SU-DHL-6 (cell line): ENCODE measurements around the gene TNS1.

Source experiments
- H2AFZ ChIP-seq: fragments of 200-600 bp; sonication (generic); 2 replicates; pipeline ENCODE4 v1.6.1; 2014; ENCODE audit warnings: low read depth, mild to moderate bottlenecking, moderate library complexity, mixed read lengths, antibody characterized with exemption, low read length; ENCODE audit not compliant: severe bottlenecking
- H3F3A ChIP-seq: fragments of 200-600 bp; shearing (Covaris generic); 2 replicates; pipeline ENCODE4 v1.6.0; 2016; ENCODE audit warnings: antibody characterized with exemption, mild to moderate bottlenecking; ENCODE audit not compliant: insufficient read depth
- H3K27ac ChIP-seq: fragments of 200-600 bp; sonication (generic); 2 replicates; pipeline ENCODE4 v1.5.1; 2016; ENCODE audit warnings: low read depth, mild to moderate bottlenecking, low read length, moderate library complexity, mixed read lengths
- H3K27me3 ChIP-seq: fragments of 200-600 bp; sonication (generic), shearing (Covaris generic); 2 replicates; pipeline ENCODE4 v1.6.0; 2014; ENCODE audit warnings: mild to moderate bottlenecking, low read length
- H3K36me3 ChIP-seq: fragments of 200-600 bp; sonication (generic); 2 replicates; pipeline ENCODE4 v1.6.1; 2014; ENCODE audit warnings: mild to moderate bottlenecking, low read length, mixed read lengths
- H3K4me2 ChIP-seq: fragments of 300-600, 200-600 bp; shearing (Covaris generic), sonication (generic); 2 replicates; pipeline ENCODE4 v1.6.0; 2014; ENCODE audit warnings: low read length, low read depth, mild to moderate bottlenecking; ENCODE audit not compliant: poor library complexity, severe bottlenecking
- H3K4me3 ChIP-seq: fragments of 200-600 bp; sonication (generic); 2 replicates; pipeline ENCODE4 v1.5.1; 2014; ENCODE audit warnings: antibody characterized with exemption, low read length, mild to moderate bottlenecking, mixed read lengths; ENCODE audit not compliant: insufficient read depth, poor library complexity, severe bottlenecking
- H3K79me2 ChIP-seq: fragments of 200-600 bp; sonication (generic); 2 replicates; pipeline ENCODE4 v1.6.1; 2014; ENCODE audit warnings: mild to moderate bottlenecking, low read length, moderate library complexity; ENCODE audit not compliant: insufficient read depth
- H3K9ac ChIP-seq: fragments of 200-600 bp; sonication (generic); 2 replicates; pipeline ENCODE4 v1.7.0; 2014; ENCODE audit warnings: mild to moderate bottlenecking, low read length
- H3K9me2 ChIP-seq: fragments of 200-600 bp; sonication (generic); replicated peaks from 2 replicates; pipeline ENCODE4 v1.6.1; 2014; ENCODE audit warnings: low read length; ENCODE audit not compliant: insufficient read depth
- H3K9me3 ChIP-seq: fragments of 200-600 bp; sonication (generic); 2 replicates; pipeline ENCODE4 v1.6.1; 2014; ENCODE audit warnings: low read length, mixed read lengths; ENCODE audit not compliant: insufficient read depth
- H4K20me1 ChIP-seq: fragments of 200-600 bp; sonication (generic); 2 replicates; pipeline ENCODE4 v1.6.1; 2014; ENCODE audit warnings: low read depth, mild to moderate bottlenecking, antibody characterized with exemption, low read length, moderate library complexity, mixed read lengths
- EZH2phosphoT487 ChIP-seq: fragments of 200-600 bp; sonication (generic), shearing (Covaris generic); conservative IDR thresholded peaks from 2 replicates; pipeline ENCODE4 v1.6.1; 2018; ENCODE audit warnings: mild to moderate bottlenecking, antibody characterized with exemption, low read length, moderate library complexity, mixed read lengths
- TF ChIP-seq, protein P1 (sequence below): fragments of 200-600 bp; sonication (generic); IDR thresholded peaks from one replicate; pipeline ENCODE4 v1.5.1; 2017; ENCODE audit warnings: antibody characterized with exemption, mild to moderate bottlenecking, low read length, moderate library complexity; ENCODE audit not compliant: insufficient read depth, poor library complexity, severe bottlenecking

The TNS1 gene

DNA sequence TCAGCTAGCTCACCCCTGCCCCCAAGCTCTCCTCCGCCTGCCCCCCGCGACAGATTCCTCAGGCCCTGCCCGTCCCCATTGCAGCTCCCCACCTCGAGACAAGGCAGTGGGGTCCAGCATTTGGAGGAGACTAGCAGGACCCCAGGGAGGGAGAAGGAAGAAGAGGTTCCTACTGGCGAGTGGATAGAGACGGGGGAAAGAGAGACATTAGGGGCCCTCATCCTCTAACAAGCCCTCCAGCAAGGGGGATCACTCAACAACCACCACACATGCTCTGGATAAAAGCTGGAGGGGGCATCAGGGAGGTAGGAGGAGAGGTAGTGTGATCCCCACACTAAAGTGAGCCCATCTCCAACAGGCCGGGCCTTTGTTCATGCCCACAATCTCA lies 8.9 kb upstream of the TNS1 start:
- no peak overlapping the region for H3K9ac ChIP-seq

GRCh38 chr2:218010984-218011652 lies 8.3 kb upstream of the TNS1 start:
- Histone ChIP-seq H3K9me3 (no peaks in the 10 kb centered on the region), H2AFZ (no peak overlapping the region), H3K9ac (no peak overlapping the region), H3F3A (no peaks in the 10 kb centered on the region), H3K27ac (no peak overlapping the region), H3K4me2 (no peak overlapping the region), H3K4me3 (no peak overlapping the region), H3K9me2 (no peaks in the 10 kb centered on the region), H3K27me3 (no peaks in the 10 kb centered on the region), H3K79me2 (no peaks in the 10 kb centered on the region), H3K36me3 (no peaks in the 10 kb centered on the region), H4K20me1 (no peaks in the 10 kb centered on the region)
- TF ChIP-seq EZH2phosphoT487, result no peak
- TF ChIP-seq, protein P1, sequence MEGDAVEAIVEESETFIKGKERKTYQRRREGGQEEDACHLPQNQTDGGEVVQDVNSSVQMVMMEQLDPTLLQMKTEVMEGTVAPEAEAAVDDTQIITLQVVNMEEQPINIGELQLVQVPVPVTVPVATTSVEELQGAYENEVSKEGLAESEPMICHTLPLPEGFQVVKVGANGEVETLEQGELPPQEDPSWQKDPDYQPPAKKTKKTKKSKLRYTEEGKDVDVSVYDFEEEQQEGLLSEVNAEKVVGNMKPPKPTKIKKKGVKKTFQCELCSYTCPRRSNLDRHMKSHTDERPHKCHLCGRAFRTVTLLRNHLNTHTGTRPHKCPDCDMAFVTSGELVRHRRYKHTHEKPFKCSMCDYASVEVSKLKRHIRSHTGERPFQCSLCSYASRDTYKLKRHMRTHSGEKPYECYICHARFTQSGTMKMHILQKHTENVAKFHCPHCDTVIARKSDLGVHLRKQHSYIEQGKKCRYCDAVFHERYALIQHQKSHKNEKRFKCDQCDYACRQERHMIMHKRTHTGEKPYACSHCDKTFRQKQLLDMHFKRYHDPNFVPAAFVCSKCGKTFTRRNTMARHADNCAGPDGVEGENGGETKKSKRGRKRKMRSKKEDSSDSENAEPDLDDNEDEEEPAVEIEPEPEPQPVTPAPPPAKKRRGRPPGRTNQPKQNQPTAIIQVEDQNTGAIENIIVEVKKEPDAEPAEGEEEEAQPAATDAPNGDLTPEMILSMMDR, result no peak

More for the DNA sequence above, 8.9 kb upstream of the TNS1 start:
- Histone ChIP-seq H3K36me3 (no peaks in the 10 kb centered on the region), H3K9me2 (no peaks in the 10 kb centered on the region), H3K9me3 (no peaks in the 10 kb centered on the region), H3K4me3 (no peak overlapping the region), H3K27ac (no peak overlapping the region), H3F3A (no peaks in the 10 kb centered on the region), H4K20me1 (no peaks in the 10 kb centered on the region), H3K4me2 (no peak overlapping the region), H3K79me2 (no peaks in the 10 kb centered on the region), H2AFZ (no peak overlapping the region), H3K27me3 (no peaks in the 10 kb centered on the region)
- TF ChIP-seq, protein P1, result no peak
- TF ChIP-seq EZH2phosphoT487, result no peak

GRCh38 chr2:218010140-218010983 lies 7.6 kb upstream of the TNS1 start:
- H4K20me1 ChIP-seq, result no peaks in the 10 kb centered on the region
- H3K27me3 ChIP-seq, result no peaks in the 10 kb centered on the region
- H3K4me2 ChIP-seq, result no peak overlapping the region
- H3K9ac ChIP-seq, result no peak overlapping the region
- no peak overlapping the region for H3K4me3 ChIP-seq
- no peak overlapping the region for H3K27ac ChIP-seq
- no peaks in the 10 kb centered on the region for H3K79me2 ChIP-seq
- no peaks in the 10 kb centered on the region for H3F3A ChIP-seq
- H3K9me2 ChIP-seq, result no peaks in the 10 kb centered on the region
- no peaks in the 10 kb centered on the region for H3K36me3 ChIP-seq
- TF ChIP-seq, protein P1, result no peak
- no peak for TF ChIP-seq EZH2phosphoT487
- H3K9me3 ChIP-seq, result no peaks in the 10 kb centered on the region
- no peak overlapping the region for H2AFZ ChIP-seq
